SK-N-SH (cell line): ENCODE data around the gene CCDC28A. TPM values are rescaled to one million over a fixed set of nuclear protein-coding genes. Genes with fewer than 3 reads are reported as not detected.

Source experiments
- CTCF ChIA-PET: fragments of 300-600, 350-600 bp; formaldehyde crosslinking; extraction: SDS; loops from one replicate; lab custom pipeline; 2021; lab: Yijun Ruan, JAX
- POLR2A ChIA-PET: fragments of 350-600 bp; sonication (Branson Sonifier 250); formaldehyde crosslinking; extraction: SDS; loops from one replicate; lab custom pipeline; 2020; ENCODE audit warnings: antibody characterized with exemption, inconsistent platforms; lab: Yijun Ruan, JAX
- DNase-seq: peaks from one replicate; pipeline ENCODE4 v3.0.0; 2012
- H2AFZ ChIP-seq: fragments of 200-600 bp; sonication (generic); 2 replicates; pipeline ENCODE4 v1.8.1; 2016; ENCODE audit warnings: antibody characterized with exemption, mild to moderate bottlenecking, low read depth
- H3F3A ChIP-seq: fragments of 200-600 bp; sonication (generic); replicated peaks from 2 replicates; pipeline ENCODE3; 2016; ENCODE audit warnings: antibody characterized with exemption, mild to moderate bottlenecking; ENCODE audit not compliant: insufficient read depth
- H3K27ac ChIP-seq, 2 experiments: fragments of 200-500 bp in 1 of 2; fragments of 200-600 bp in 1 of 2; sonication (Bioruptor generic) in 1 of 2; sonication (generic), shearing (Covaris generic) in 1 of 2; 2 replicates each; pipeline versions ENCODE4 v1.5.1 to v1.6.1; 2014 to 2016; ENCODE audit warnings: low read depth in 2 of 2, inconsistent platforms in 1 of 2, low read length in 1 of 2, mild to moderate bottlenecking in 1 of 2, mixed read lengths in 1 of 2
- H3K27me3 ChIP-seq: fragments of 200-600 bp; sonication (generic), shearing (Covaris generic); 2 replicates; pipeline ENCODE4 v1.6.1; 2016; ENCODE audit warnings: mixed run types; ENCODE audit not compliant: insufficient read depth
- H3K36me3 ChIP-seq, 2 experiments: fragments of 200-500 bp in 1 of 2; fragments of 200-600 bp in 1 of 2; sonication (Bioruptor generic) in 1 of 2; sonication (generic) in 1 of 2; replicated peaks in 1 of 2; 2 replicates each; pipeline versions ENCODE3 to v1.5.1; 2014 to 2016; ENCODE audit warnings: low read length in 1 of 2, mild to moderate bottlenecking in 1 of 2; ENCODE audit not compliant: insufficient read depth in 2 of 2, control insufficient read depth in 1 of 2
- H3K4me1 ChIP-seq, 2 experiments: fragments of 200-500 bp in 1 of 2; fragments of 200-600 bp in 1 of 2; sonication (Bioruptor generic) in 1 of 2; sonication (generic), shearing (Covaris generic) in 1 of 2; 2 replicates each; pipeline versions ENCODE4 v1.5.1 to v1.6.1; 2014 to 2016; ENCODE audit warnings: low read depth in 1 of 2, low read length in 1 of 2, mixed run types in 1 of 2; ENCODE audit not compliant: insufficient read depth in 2 of 2, control insufficient read depth in 1 of 2
- H3K4me2 ChIP-seq: fragments of 200-600 bp; sonication (generic), shearing (Covaris generic); 2 replicates; pipeline ENCODE4 v1.6.1; 2017; ENCODE audit warnings: mixed run types
- H3K4me3 ChIP-seq, 2 experiments: fragments of 200-500 bp in 1 of 2; fragments of 200-600 bp in 1 of 2; sonication (Bioruptor generic) in 1 of 2; sonication (generic), shearing (Covaris generic) in 1 of 2; 2 replicates each; pipeline versions ENCODE4 v1.5.1 to v1.8.1; 2014 to 2016; ENCODE audit warnings: low read depth in 2 of 2, inconsistent platforms in 1 of 2, low read length in 1 of 2, mild to moderate bottlenecking in 1 of 2, mixed read lengths in 1 of 2, moderate library complexity in 1 of 2
- H3K79me2 ChIP-seq: fragments of 200-600 bp; sonication (generic); 2 replicates; pipeline ENCODE4 v1.8.1; 2017; ENCODE audit warnings: mild to moderate bottlenecking; ENCODE audit not compliant: insufficient read depth
- H3K9ac ChIP-seq: fragments of 200-600 bp; sonication (generic); 2 replicates; pipeline ENCODE4 v1.6.1; 2017; ENCODE audit warnings: mixed run types
- H3K9me2 ChIP-seq: fragments of 200-600 bp; sonication (generic); 2 replicates; pipeline ENCODE4 v1.6.1; 2017; ENCODE audit warnings: mixed run types
- H3K9me3 ChIP-seq: fragments of 200-600 bp; sonication (generic); 2 replicates; pipeline ENCODE4 v1.6.1; 2017; ENCODE audit warnings: mixed run types, mild to moderate bottlenecking, moderate library complexity
- H4K20me1 ChIP-seq: fragments of 200-600 bp; sonication (generic); 2 replicates; pipeline ENCODE4 v1.6.1; 2017; ENCODE audit warnings: mild to moderate bottlenecking, mixed run types; ENCODE audit not compliant: insufficient read depth
- EP300 ChIP-seq, 2 experiments: IDR thresholded peaks; 2 replicates each; pipeline versions ENCODE4 v1.4.0 to v1.6.1; 2012; ENCODE audit warnings: borderline replicate concordance in 1 of 2, low read depth in 1 of 2, low read length in 1 of 2
- FOSL2 ChIP-seq: IDR thresholded peaks from 2 replicates; pipeline ENCODE4 v1.4.0; 2012; ENCODE audit warnings: low read depth, mild to moderate bottlenecking, moderate library complexity, borderline replicate concordance
- JUND ChIP-seq: IDR thresholded peaks from 2 replicates; pipeline ENCODE4 v1.4.0; 2012
- MEF2A ChIP-seq: IDR thresholded peaks from 2 replicates; pipeline ENCODE4 v1.4.0; 2012; ENCODE audit warnings: low read depth, borderline replicate concordance
- MXI1 ChIP-seq: IDR thresholded peaks from 2 replicates; pipeline ENCODE4 v1.6.1; 2012; ENCODE audit warnings: mild to moderate bottlenecking, low read depth, low read length, improper control_type of control experiment
- NFIC ChIP-seq: IDR thresholded peaks from 2 replicates; pipeline ENCODE4 v1.4.0; 2012; ENCODE audit warnings: borderline replicate concordance
- NRF1 ChIP-seq: IDR thresholded peaks from 2 replicates; pipeline ENCODE4 v1.6.1; 2012; ENCODE audit warnings: low read depth, mild to moderate bottlenecking, low read length
- RAD21 ChIP-seq: IDR thresholded peaks from 2 replicates; pipeline ENCODE4 v1.6.1; 2012; ENCODE audit warnings: mild to moderate bottlenecking, low read length
- RFX5 ChIP-seq: IDR thresholded peaks from 2 replicates; pipeline ENCODE4 v1.6.1; 2012; ENCODE audit warnings: mild to moderate bottlenecking, improper control_type of control experiment, low read length
- RXRA ChIP-seq: IDR thresholded peaks from 2 replicates; pipeline ENCODE4 v1.4.0; 2012; ENCODE audit warnings: low read depth, mild to moderate bottlenecking, borderline replicate concordance
- SIN3A ChIP-seq: IDR thresholded peaks from 2 replicates; pipeline ENCODE4 v1.6.1; 2012; ENCODE audit warnings: low read depth, mild to moderate bottlenecking, low read length, moderate library complexity, borderline replicate concordance
- TEAD4 ChIP-seq: IDR thresholded peaks from 2 replicates; pipeline ENCODE4 v1.4.0; 2012; ENCODE audit warnings: mild to moderate bottlenecking, borderline replicate concordance; ENCODE audit not compliant: insufficient read depth
- YY1 ChIP-seq: IDR thresholded peaks from 2 replicates; pipeline ENCODE4 v1.4.0; 2012; ENCODE audit warnings: low read depth, mild to moderate bottlenecking
- WGBS: methylation state at CpG from one replicate; pipeline ENCODE4 v1.1.6; 2017; ENCODE audit warnings: low lambda C conversion rate; 5-methylcytosine and 5-hydroxymethylcytosine counted together
- polyA plus RNA-seq, 3 experiments: library from polyadenylated mRNA; depleted of rRNA; stranded (reverse); fragments of >200 nt; gene quantifications; 2 replicates each; pipeline ENCODE4 v1.2.3, GENCODE V29; 2012
- TF ChIP-seq, protein P1 (sequence below): IDR thresholded peaks from 2 replicates; pipeline ENCODE4 v1.6.1; 2012; ENCODE audit warnings: mild to moderate bottlenecking, low read depth, low read length, moderate library complexity
- TF ChIP-seq, protein P2 (sequence below): fragments of 150-350 bp; IDR thresholded peaks from 2 replicates; pipeline ENCODE4 v1.6.1; 2017; ENCODE audit warnings: antibody characterized with exemption, low read length, low read depth, borderline replicate concordance
- TF ChIP-seq, protein P3 (sequence below): IDR thresholded peaks from 2 replicates; pipeline ENCODE4 v1.4.0; 2012; ENCODE audit warnings: low read depth, borderline replicate concordance

CCDC28A gene
- polyA plus RNA-seq, 1 of the 3 experiments (the other 2 are of a cell fraction), result 11.4 TPM

DNA sequence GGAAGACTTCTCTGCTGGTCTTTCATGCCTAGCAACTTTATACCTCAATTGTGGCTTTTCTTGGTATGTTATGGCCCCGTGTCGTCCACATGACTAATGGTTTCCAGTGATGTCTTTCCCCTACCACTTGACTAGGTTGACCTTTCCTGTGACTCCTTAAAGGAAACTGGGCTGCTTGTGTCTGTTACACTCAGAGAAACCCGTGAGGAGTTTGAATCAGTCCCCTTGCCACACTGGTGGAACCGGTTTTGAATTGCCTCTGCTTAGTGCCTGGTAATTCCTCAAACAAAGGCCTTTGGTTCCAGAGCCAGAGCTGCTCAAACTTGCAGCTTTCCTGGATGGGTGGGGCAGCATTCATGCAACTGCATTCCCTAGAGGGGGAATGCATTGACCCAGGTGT lies 44.2 kb downstream of the CCDC28A start:
- ChIA-PET POLR2A (no interaction called here), CTCF (interaction anchor here (1.3 to 2.4 kb wide), 3 partner anchors 14 to 547 kb away, joined by 4 to 9 read pairs (median 5); no protein-coding TSS in a partner anchor)
- Histone ChIP-seq H3K4me2 (no peak overlapping the region), H3F3A (no peaks in the 10 kb centered on the region), H3K27ac (no peak overlapping the region), H3K79me2 (no peaks in the 10 kb centered on the region), H3K4me3 (no peak overlapping the region), H3K9ac (no peak overlapping the region), H3K36me3 (no peaks in the 10 kb centered on the region), H3K27me3 (no peaks in the 10 kb centered on the region), H4K20me1 (no peaks in the 10 kb centered on the region), H2AFZ (peak overlapping the region; percentile 76; the same call in 1 of the 2 replicates), H3K4me1 (no peaks in the 10 kb centered on the region; a peak in 1 of 4 replicates), H3K9me3 (no peaks in the 10 kb centered on the region), H3K9me2 (no peaks in the 10 kb centered on the region)
- WGBS, result 56% methylated on average over 4 of the region's 4 CpGs
- DNase-seq, result no peak
- TF ChIP-seq, protein P1, sequence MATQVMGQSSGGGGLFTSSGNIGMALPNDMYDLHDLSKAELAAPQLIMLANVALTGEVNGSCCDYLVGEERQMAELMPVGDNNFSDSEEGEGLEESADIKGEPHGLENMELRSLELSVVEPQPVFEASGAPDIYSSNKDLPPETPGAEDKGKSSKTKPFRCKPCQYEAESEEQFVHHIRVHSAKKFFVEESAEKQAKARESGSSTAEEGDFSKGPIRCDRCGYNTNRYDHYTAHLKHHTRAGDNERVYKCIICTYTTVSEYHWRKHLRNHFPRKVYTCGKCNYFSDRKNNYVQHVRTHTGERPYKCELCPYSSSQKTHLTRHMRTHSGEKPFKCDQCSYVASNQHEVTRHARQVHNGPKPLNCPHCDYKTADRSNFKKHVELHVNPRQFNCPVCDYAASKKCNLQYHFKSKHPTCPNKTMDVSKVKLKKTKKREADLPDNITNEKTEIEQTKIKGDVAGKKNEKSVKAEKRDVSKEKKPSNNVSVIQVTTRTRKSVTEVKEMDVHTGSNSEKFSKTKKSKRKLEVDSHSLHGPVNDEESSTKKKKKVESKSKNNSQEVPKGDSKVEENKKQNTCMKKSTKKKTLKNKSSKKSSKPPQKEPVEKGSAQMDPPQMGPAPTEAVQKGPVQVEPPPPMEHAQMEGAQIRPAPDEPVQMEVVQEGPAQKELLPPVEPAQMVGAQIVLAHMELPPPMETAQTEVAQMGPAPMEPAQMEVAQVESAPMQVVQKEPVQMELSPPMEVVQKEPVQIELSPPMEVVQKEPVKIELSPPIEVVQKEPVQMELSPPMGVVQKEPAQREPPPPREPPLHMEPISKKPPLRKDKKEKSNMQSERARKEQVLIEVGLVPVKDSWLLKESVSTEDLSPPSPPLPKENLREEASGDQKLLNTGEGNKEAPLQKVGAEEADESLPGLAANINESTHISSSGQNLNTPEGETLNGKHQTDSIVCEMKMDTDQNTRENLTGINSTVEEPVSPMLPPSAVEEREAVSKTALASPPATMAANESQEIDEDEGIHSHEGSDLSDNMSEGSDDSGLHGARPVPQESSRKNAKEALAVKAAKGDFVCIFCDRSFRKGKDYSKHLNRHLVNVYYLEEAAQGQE, result no peak
- no peak for TF ChIP-seq RAD21
- TF ChIP-seq JUND, result no peak
- TF ChIP-seq TEAD4, result no peak
- TF ChIP-seq NFIC, result no peak
- no peak for TF ChIP-seq RXRA
- no peak for TF ChIP-seq MEF2A
- TF ChIP-seq, protein P2, sequence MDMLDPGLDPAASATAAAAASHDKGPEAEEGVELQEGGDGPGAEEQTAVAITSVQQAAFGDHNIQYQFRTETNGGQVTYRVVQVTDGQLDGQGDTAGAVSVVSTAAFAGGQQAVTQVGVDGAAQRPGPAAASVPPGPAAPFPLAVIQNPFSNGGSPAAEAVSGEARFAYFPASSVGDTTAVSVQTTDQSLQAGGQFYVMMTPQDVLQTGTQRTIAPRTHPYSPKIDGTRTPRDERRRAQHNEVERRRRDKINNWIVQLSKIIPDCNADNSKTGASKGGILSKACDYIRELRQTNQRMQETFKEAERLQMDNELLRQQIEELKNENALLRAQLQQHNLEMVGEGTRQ, result no peak
- no peak for TF ChIP-seq SIN3A
- no peak for TF ChIP-seq MXI1
- no peak for TF ChIP-seq RFX5
- no peak for TF ChIP-seq EP300 (IDR thresholded peaks at IDR 0.05; ENCODE audit: borderline replicate concordance in 1 of 2, low read depth in 1 of 2, low read length in 1 of 2)
- TF ChIP-seq NRF1, result no peak
- no peak for TF ChIP-seq YY1
- no peak for TF ChIP-seq FOSL2
- TF ChIP-seq, protein P3, sequence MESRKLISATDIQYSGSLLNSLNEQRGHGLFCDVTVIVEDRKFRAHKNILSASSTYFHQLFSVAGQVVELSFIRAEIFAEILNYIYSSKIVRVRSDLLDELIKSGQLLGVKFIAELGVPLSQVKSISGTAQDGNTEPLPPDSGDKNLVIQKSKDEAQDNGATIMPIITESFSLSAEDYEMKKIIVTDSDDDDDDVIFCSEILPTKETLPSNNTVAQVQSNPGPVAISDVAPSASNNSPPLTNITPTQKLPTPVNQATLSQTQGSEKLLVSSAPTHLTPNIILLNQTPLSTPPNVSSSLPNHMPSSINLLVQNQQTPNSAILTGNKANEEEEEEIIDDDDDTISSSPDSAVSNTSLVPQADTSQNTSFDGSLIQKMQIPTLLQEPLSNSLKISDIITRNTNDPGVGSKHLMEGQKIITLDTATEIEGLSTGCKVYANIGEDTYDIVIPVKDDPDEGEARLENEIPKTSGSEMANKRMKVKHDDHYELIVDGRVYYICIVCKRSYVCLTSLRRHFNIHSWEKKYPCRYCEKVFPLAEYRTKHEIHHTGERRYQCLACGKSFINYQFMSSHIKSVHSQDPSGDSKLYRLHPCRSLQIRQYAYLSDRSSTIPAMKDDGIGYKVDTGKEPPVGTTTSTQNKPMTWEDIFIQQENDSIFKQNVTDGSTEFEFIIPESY, result no peak
